ENCODE data around the gene DACT2.

Gene DACT2

GRCh38 chr6:168261234-168261633 is 58.3 kb downstream of the DACT2 start:
- DNase-seq = no peak

- no peak for DNase-seq
These were observed 59.1 kb downstream of the DACT2 start for GRCh38 chr6:168260420-168260987.

GRCh38 chr6:168258795-168259194 is 60.8 kb downstream of the DACT2 start:
- no peak for DNase-seq

- DNase-seq = no peak
These were observed 62.6 kb downstream of the DACT2 start for GRCh38 chr6:168256940-168257339.
